Measurements from ENCODE around the gene FASN. TPM values are rescaled to one million over a fixed set of nuclear protein-coding genes. Genes with fewer than 3 reads are reported as not detected.

Gene FASN
- total RNA-seq, 1 donor from 2014 or later: 134 TPM

GRCh38 chr17:82104797-82105416 is 6.9 kb upstream of the FASN start:
- peaks cover 28% of the 10 kb centered on the region for H3K4me1 Mint-ChIP-seq (ENCODE audit: unreplicated experiment)
- H3K9me3 Mint-ChIP-seq (ENCODE audit: unreplicated experiment): no peaks in the 10 kb centered on the region
- H3K36me3 Mint-ChIP-seq (ENCODE audit: unreplicated experiment): no peaks in the 10 kb centered on the region
- H3K27ac Mint-ChIP-seq (ENCODE audit: unreplicated experiment): no peak overlapping the region
- DNase-seq (ENCODE audit: extremely low spot score, unreplicated experiment): no peak
- no peak for TF ChIP-seq CTCF (IDR thresholded peaks at IDR 0.05)
- H3K27me3 Mint-ChIP-seq (ENCODE audit: unreplicated experiment): no peaks in the 10 kb centered on the region
- H3K4me3 Mint-ChIP-seq (ENCODE audit: unreplicated experiment): no peak overlapping the region

GRCh38 chr17:82103553-82104451 is 5.8 kb upstream of the FASN start:
- TF ChIP-seq CTCF (IDR thresholded peaks at IDR 0.05): no peak
- peaks cover 35% of the 10 kb centered on the region for H3K4me1 Mint-ChIP-seq (ENCODE audit: unreplicated experiment)
- no peaks in the 10 kb centered on the region for H3K27me3 Mint-ChIP-seq (ENCODE audit: unreplicated experiment)
- no peak for DNase-seq (ENCODE audit: extremely low spot score, unreplicated experiment)
- H3K9me3 Mint-ChIP-seq (ENCODE audit: unreplicated experiment): no peaks in the 10 kb centered on the region
- no peak overlapping the region for H3K4me3 Mint-ChIP-seq (ENCODE audit: unreplicated experiment)
- no peaks in the 10 kb centered on the region for H3K36me3 Mint-ChIP-seq (ENCODE audit: unreplicated experiment)
- H3K27ac Mint-ChIP-seq (ENCODE audit: unreplicated experiment): no peak overlapping the region

- H3K27ac Mint-ChIP-seq (ENCODE audit: unreplicated experiment): peak overlapping the region; percentile 16
- no peak overlapping the region for H3K4me3 Mint-ChIP-seq (ENCODE audit: unreplicated experiment)
- no peaks in the 10 kb centered on the region for H3K36me3 Mint-ChIP-seq (ENCODE audit: unreplicated experiment)
- H3K27me3 Mint-ChIP-seq (ENCODE audit: unreplicated experiment): no peaks in the 10 kb centered on the region
- no peak for TF ChIP-seq CTCF (IDR thresholded peaks at IDR 0.05)
- no peaks in the 10 kb centered on the region for H3K9me3 Mint-ChIP-seq (ENCODE audit: unreplicated experiment)
- peaks cover 28% of the 10 kb centered on the region for H3K4me1 Mint-ChIP-seq (ENCODE audit: unreplicated experiment)
- no peak for DNase-seq (ENCODE audit: extremely low spot score, unreplicated experiment)
Observed at GRCh38 chr17:82101767-82102679, 4.0 kb upstream of the FASN start.

GRCh38 chr17:82101301-82101715 is 3.3 kb upstream of the FASN start:
- no peak overlapping the region for H3K4me3 Mint-ChIP-seq (ENCODE audit: unreplicated experiment)
- H3K9me3 Mint-ChIP-seq (ENCODE audit: unreplicated experiment): no peaks in the 10 kb centered on the region
- no peak for DNase-seq (ENCODE audit: extremely low spot score, unreplicated experiment)
- peaks cover 29% of the 10 kb centered on the region for H3K4me1 Mint-ChIP-seq (ENCODE audit: unreplicated experiment)
- H3K36me3 Mint-ChIP-seq (ENCODE audit: unreplicated experiment): no peaks in the 10 kb centered on the region
- H3K27ac Mint-ChIP-seq (ENCODE audit: unreplicated experiment): no peak overlapping the region
- H3K27me3 Mint-ChIP-seq (ENCODE audit: unreplicated experiment): no peaks in the 10 kb centered on the region
- no peak for TF ChIP-seq CTCF (IDR thresholded peaks at IDR 0.05)

Data from osteocyte (in vitro differentiated cells).